SK-N-SH (cell line): ENCODE measurements around the gene SELENOS. TPM values are rescaled to one million over a fixed set of nuclear protein-coding genes. Genes with fewer than 3 reads are reported as not detected.

Experiments used
- CTCF ChIA-PET: fragments of 300-600, 350-600 bp; formaldehyde crosslinking; extraction: SDS; loops from one replicate; lab custom pipeline; 2021; lab: Yijun Ruan, JAX
- POLR2A ChIA-PET: fragments of 350-600 bp; sonication (Branson Sonifier 250); formaldehyde crosslinking; extraction: SDS; loops from one replicate; lab custom pipeline; 2020; ENCODE audit warnings: antibody characterized with exemption, inconsistent platforms; lab: Yijun Ruan, JAX
- DNase-seq: peaks from one replicate; pipeline ENCODE4 v3.0.0; 2012
- H2AFZ ChIP-seq: fragments of 200-600 bp; sonication (generic); 2 replicates; pipeline ENCODE4 v1.8.1; 2016; ENCODE audit warnings: antibody characterized with exemption, mild to moderate bottlenecking, low read depth
- H3F3A ChIP-seq: fragments of 200-600 bp; sonication (generic); replicated peaks from 2 replicates; pipeline ENCODE3; 2016; ENCODE audit warnings: antibody characterized with exemption, mild to moderate bottlenecking; ENCODE audit not compliant: insufficient read depth
- H3K27ac ChIP-seq, 2 experiments: fragments of 200-500 bp in 1 of 2; fragments of 200-600 bp in 1 of 2; sonication (Bioruptor generic) in 1 of 2; sonication (generic), shearing (Covaris generic) in 1 of 2; 2 replicates each; pipeline versions ENCODE4 v1.5.1 to v1.6.1; 2014 to 2016; ENCODE audit warnings: low read depth in 2 of 2, inconsistent platforms in 1 of 2, low read length in 1 of 2, mild to moderate bottlenecking in 1 of 2, mixed read lengths in 1 of 2
- H3K27me3 ChIP-seq: fragments of 200-600 bp; sonication (generic), shearing (Covaris generic); 2 replicates; pipeline ENCODE4 v1.6.1; 2016; ENCODE audit warnings: mixed run types; ENCODE audit not compliant: insufficient read depth
- H3K36me3 ChIP-seq, 2 experiments: fragments of 200-500 bp in 1 of 2; fragments of 200-600 bp in 1 of 2; sonication (Bioruptor generic) in 1 of 2; sonication (generic) in 1 of 2; replicated peaks in 1 of 2; 2 replicates each; pipeline versions ENCODE3 to v1.5.1; 2014 to 2016; ENCODE audit warnings: low read length in 1 of 2, mild to moderate bottlenecking in 1 of 2; ENCODE audit not compliant: insufficient read depth in 2 of 2, control insufficient read depth in 1 of 2
- H3K4me1 ChIP-seq, 2 experiments: fragments of 200-500 bp in 1 of 2; fragments of 200-600 bp in 1 of 2; sonication (Bioruptor generic) in 1 of 2; sonication (generic), shearing (Covaris generic) in 1 of 2; 2 replicates each; pipeline versions ENCODE4 v1.5.1 to v1.6.1; 2014 to 2016; ENCODE audit warnings: low read depth in 1 of 2, low read length in 1 of 2, mixed run types in 1 of 2; ENCODE audit not compliant: insufficient read depth in 2 of 2, control insufficient read depth in 1 of 2
- H3K4me2 ChIP-seq: fragments of 200-600 bp; sonication (generic), shearing (Covaris generic); 2 replicates; pipeline ENCODE4 v1.6.1; 2017; ENCODE audit warnings: mixed run types
- H3K4me3 ChIP-seq, 2 experiments: fragments of 200-500 bp in 1 of 2; fragments of 200-600 bp in 1 of 2; sonication (Bioruptor generic) in 1 of 2; sonication (generic), shearing (Covaris generic) in 1 of 2; 2 replicates each; pipeline versions ENCODE4 v1.5.1 to v1.8.1; 2014 to 2016; ENCODE audit warnings: low read depth in 2 of 2, inconsistent platforms in 1 of 2, low read length in 1 of 2, mild to moderate bottlenecking in 1 of 2, mixed read lengths in 1 of 2, moderate library complexity in 1 of 2
- H3K79me2 ChIP-seq: fragments of 200-600 bp; sonication (generic); 2 replicates; pipeline ENCODE4 v1.8.1; 2017; ENCODE audit warnings: mild to moderate bottlenecking; ENCODE audit not compliant: insufficient read depth
- H3K9ac ChIP-seq: fragments of 200-600 bp; sonication (generic); 2 replicates; pipeline ENCODE4 v1.6.1; 2017; ENCODE audit warnings: mixed run types
- H3K9me2 ChIP-seq: fragments of 200-600 bp; sonication (generic); 2 replicates; pipeline ENCODE4 v1.6.1; 2017; ENCODE audit warnings: mixed run types
- H3K9me3 ChIP-seq: fragments of 200-600 bp; sonication (generic); 2 replicates; pipeline ENCODE4 v1.6.1; 2017; ENCODE audit warnings: mixed run types, mild to moderate bottlenecking, moderate library complexity
- H4K20me1 ChIP-seq: fragments of 200-600 bp; sonication (generic); 2 replicates; pipeline ENCODE4 v1.6.1; 2017; ENCODE audit warnings: mild to moderate bottlenecking, mixed run types; ENCODE audit not compliant: insufficient read depth
- EP300 ChIP-seq, 2 experiments: IDR thresholded peaks; 2 replicates each; pipeline versions ENCODE4 v1.4.0 to v1.6.1; 2012; ENCODE audit warnings: borderline replicate concordance in 1 of 2, low read depth in 1 of 2, low read length in 1 of 2
- EZH2phosphoT487 ChIP-seq: fragments of 200-600 bp; sonication (generic); IDR thresholded peaks from 2 replicates; pipeline ENCODE4 v1.6.1; 2017; ENCODE audit warnings: low read depth, mixed run types, mild to moderate bottlenecking, antibody characterized with exemption, moderate library complexity, borderline replicate concordance
- FOSL2 ChIP-seq: IDR thresholded peaks from 2 replicates; pipeline ENCODE4 v1.4.0; 2012; ENCODE audit warnings: low read depth, mild to moderate bottlenecking, moderate library complexity, borderline replicate concordance
- GABPA ChIP-seq: IDR thresholded peaks from 2 replicates; pipeline ENCODE4 v1.4.0; 2012; ENCODE audit warnings: low read depth, mild to moderate bottlenecking
- GATA2 ChIP-seq: sonication (generic); formaldehyde crosslinking; IDR thresholded peaks from 2 replicates; pipeline ENCODE4 v1.5.0; 2020; ENCODE audit warnings: mild to moderate bottlenecking, missing genetic modification reagents
- JUND ChIP-seq: IDR thresholded peaks from 2 replicates; pipeline ENCODE4 v1.4.0; 2012
- MAX ChIP-seq: IDR thresholded peaks from 2 replicates; pipeline ENCODE4 v1.4.0; 2012; ENCODE audit warnings: low read depth
- MEF2A ChIP-seq: IDR thresholded peaks from 2 replicates; pipeline ENCODE4 v1.4.0; 2012; ENCODE audit warnings: low read depth, borderline replicate concordance
- MXI1 ChIP-seq: IDR thresholded peaks from 2 replicates; pipeline ENCODE4 v1.6.1; 2012; ENCODE audit warnings: mild to moderate bottlenecking, low read depth, low read length, improper control_type of control experiment
- NFIC ChIP-seq: IDR thresholded peaks from 2 replicates; pipeline ENCODE4 v1.4.0; 2012; ENCODE audit warnings: borderline replicate concordance
- NRF1 ChIP-seq: IDR thresholded peaks from 2 replicates; pipeline ENCODE4 v1.6.1; 2012; ENCODE audit warnings: low read depth, mild to moderate bottlenecking, low read length
- RAD21 ChIP-seq: IDR thresholded peaks from 2 replicates; pipeline ENCODE4 v1.6.1; 2012; ENCODE audit warnings: mild to moderate bottlenecking, low read length
- RCOR1 ChIP-seq: fragments of 150-350 bp; IDR thresholded peaks from 2 replicates; pipeline ENCODE4 v1.6.1; 2017; ENCODE audit warnings: antibody characterized with exemption, low read length
- RFX5 ChIP-seq: IDR thresholded peaks from 2 replicates; pipeline ENCODE4 v1.6.1; 2012; ENCODE audit warnings: mild to moderate bottlenecking, improper control_type of control experiment, low read length
- RXRA ChIP-seq: IDR thresholded peaks from 2 replicates; pipeline ENCODE4 v1.4.0; 2012; ENCODE audit warnings: low read depth, mild to moderate bottlenecking, borderline replicate concordance
- SIN3A ChIP-seq: IDR thresholded peaks from 2 replicates; pipeline ENCODE4 v1.6.1; 2012; ENCODE audit warnings: low read depth, mild to moderate bottlenecking, low read length, moderate library complexity, borderline replicate concordance
- SMC3 ChIP-seq: IDR thresholded peaks from 2 replicates; pipeline ENCODE4 v1.6.1; 2012; ENCODE audit warnings: low read depth, low read length, improper control_type of control experiment
- TAF1 ChIP-seq: IDR thresholded peaks from 2 replicates; pipeline ENCODE4 v1.6.1; 2012; ENCODE audit warnings: low read depth, mild to moderate bottlenecking, low read length, moderate library complexity, borderline replicate concordance
- TCF12 ChIP-seq: IDR thresholded peaks from 2 replicates; pipeline ENCODE4 v1.4.0; 2012
- TEAD4 ChIP-seq: IDR thresholded peaks from 2 replicates; pipeline ENCODE4 v1.4.0; 2012; ENCODE audit warnings: mild to moderate bottlenecking, borderline replicate concordance; ENCODE audit not compliant: insufficient read depth
- YY1 ChIP-seq: IDR thresholded peaks from 2 replicates; pipeline ENCODE4 v1.4.0; 2012; ENCODE audit warnings: low read depth, mild to moderate bottlenecking
- WGBS: methylation state at CpG from one replicate; pipeline ENCODE4 v1.1.6; 2017; ENCODE audit warnings: low lambda C conversion rate; 5-methylcytosine and 5-hydroxymethylcytosine counted together
- polyA plus RNA-seq, 3 experiments: library from polyadenylated mRNA; depleted of rRNA; stranded (reverse); fragments of >200 nt; gene quantifications; 2 replicates each; pipeline ENCODE4 v1.2.3, GENCODE V29; 2012
- TF ChIP-seq, protein P1 (sequence below): IDR thresholded peaks from 2 replicates; pipeline ENCODE4 v1.4.0; 2012; ENCODE audit warnings: low read depth, borderline replicate concordance
- TF ChIP-seq, protein P2 (sequence below): fragments of 150-350 bp; IDR thresholded peaks from 2 replicates; pipeline ENCODE4 v1.6.1; 2017; ENCODE audit warnings: antibody characterized with exemption, low read length, low read depth, borderline replicate concordance
- TF ChIP-seq, protein P3 (sequence below): IDR thresholded peaks from 2 replicates; pipeline ENCODE4 v1.6.1; 2012; ENCODE audit warnings: mild to moderate bottlenecking, low read depth, low read length, moderate library complexity

Gene SELENOS
- polyA plus RNA-seq, 1 of the 3 experiments (the other 2 are of a cell fraction) = 101 TPM

DNA sequence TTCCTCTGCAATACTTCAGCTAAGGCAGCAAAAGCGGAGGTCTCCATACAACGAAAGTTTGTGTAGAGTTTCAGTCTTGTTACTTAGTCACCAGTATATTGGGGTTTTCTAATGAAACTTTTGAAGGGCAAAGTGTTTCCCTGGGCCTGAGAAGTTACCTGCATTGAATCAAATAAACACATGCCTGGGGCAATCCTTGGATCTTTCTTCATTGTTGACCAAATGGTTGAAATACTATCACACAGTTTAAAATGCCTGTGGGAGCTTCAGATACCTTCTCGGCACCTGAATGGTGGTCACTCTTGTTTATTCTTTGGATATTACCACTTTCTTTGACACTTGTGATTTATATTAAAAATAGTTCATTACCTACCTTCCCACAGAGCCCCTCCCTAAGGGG lies 24.4 kb downstream of the SELENOS start (continued):
- TF ChIP-seq, protein P1, sequence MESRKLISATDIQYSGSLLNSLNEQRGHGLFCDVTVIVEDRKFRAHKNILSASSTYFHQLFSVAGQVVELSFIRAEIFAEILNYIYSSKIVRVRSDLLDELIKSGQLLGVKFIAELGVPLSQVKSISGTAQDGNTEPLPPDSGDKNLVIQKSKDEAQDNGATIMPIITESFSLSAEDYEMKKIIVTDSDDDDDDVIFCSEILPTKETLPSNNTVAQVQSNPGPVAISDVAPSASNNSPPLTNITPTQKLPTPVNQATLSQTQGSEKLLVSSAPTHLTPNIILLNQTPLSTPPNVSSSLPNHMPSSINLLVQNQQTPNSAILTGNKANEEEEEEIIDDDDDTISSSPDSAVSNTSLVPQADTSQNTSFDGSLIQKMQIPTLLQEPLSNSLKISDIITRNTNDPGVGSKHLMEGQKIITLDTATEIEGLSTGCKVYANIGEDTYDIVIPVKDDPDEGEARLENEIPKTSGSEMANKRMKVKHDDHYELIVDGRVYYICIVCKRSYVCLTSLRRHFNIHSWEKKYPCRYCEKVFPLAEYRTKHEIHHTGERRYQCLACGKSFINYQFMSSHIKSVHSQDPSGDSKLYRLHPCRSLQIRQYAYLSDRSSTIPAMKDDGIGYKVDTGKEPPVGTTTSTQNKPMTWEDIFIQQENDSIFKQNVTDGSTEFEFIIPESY = no peak

- WGBS = 9% methylated on average over 18 of the region's 108 CpGs
- no peaks in the 10 kb centered on the region for H3F3A ChIP-seq
- no peaks in the 10 kb centered on the region for H3K27me3 ChIP-seq
- H3K79me2 ChIP-seq = peaks cover 39% of the 10 kb centered on the region
- H2AFZ ChIP-seq = peak within 1 kb of the TSS; percentile 80
- peak within 1 kb of the TSS; percentile 52 to 90 for H3K27ac ChIP-seq
- DNase-seq = peak; percentile 94
- CTCF ChIA-PET = interaction anchor here (0.6 to 12.8 kb wide), 24 partner anchors 9 to 954 kb away, joined by 3 to 190 read pairs (median 3); no protein-coding TSS in a partner anchor
- H3K9ac ChIP-seq = peak within 1 kb of the TSS; percentile 77
- H3K4me2 ChIP-seq = peak within 1 kb of the TSS; percentile 90
- no peaks in the 10 kb centered on the region for H3K9me3 ChIP-seq
- H3K36me3 ChIP-seq = peaks cover 0 to 11% of the 10 kb centered on the region in 2 experiments
- H4K20me1 ChIP-seq = peaks cover 36% of the 10 kb centered on the region
- no peaks in the 10 kb centered on the region for H3K9me2 ChIP-seq
- peak within 1 kb of the TSS; percentile 69 to 89 for H3K4me3 ChIP-seq
- H3K4me1 ChIP-seq = peaks cover 4 to 27% of the 10 kb centered on the region in 2 experiments; a peak in 2 of 4 replicates
- POLR2A ChIA-PET = interaction anchor here (0.6 to 1.8 kb wide), 6 partner anchors 30 to 244 kb away, joined by 3 to 8 read pairs (median 4); no protein-coding TSS in a partner anchor
- TF ChIP-seq TAF1 (peak; percentile 80), YY1 (peak; percentile 55; the same call in 1 of the 2 replicates), EP300 (IDR thresholded peaks at IDR 0.05; ENCODE audit: borderline replicate concordance in 1 of 2, low read depth in 1 of 2, low read length in 1 of 2) (peak in 1 of 2 experiments; percentile 32; a peak in 2 of 4 replicates), TCF12 (no peak), JUND (no peak), RXRA (no peak), MXI1 (peak; percentile 88), MAX (peak; percentile 35), RCOR1 (no peak; the same call in 1 of the 2 replicates), GATA2 (CRISPR knock-in tag) (no peak), NRF1 (no peak; the same call in 1 of the 2 replicates), TEAD4 (no peak), NFIC (no peak), FOSL2 (no peak), RFX5 (no peak), SMC3 (peak; percentile 36), MEF2A (no peak), RAD21 (peak; percentile 47), GABPA (no peak), EZH2phosphoT487 (no peak), SIN3A (peak; percentile 83)
- TF ChIP-seq, protein P2, sequence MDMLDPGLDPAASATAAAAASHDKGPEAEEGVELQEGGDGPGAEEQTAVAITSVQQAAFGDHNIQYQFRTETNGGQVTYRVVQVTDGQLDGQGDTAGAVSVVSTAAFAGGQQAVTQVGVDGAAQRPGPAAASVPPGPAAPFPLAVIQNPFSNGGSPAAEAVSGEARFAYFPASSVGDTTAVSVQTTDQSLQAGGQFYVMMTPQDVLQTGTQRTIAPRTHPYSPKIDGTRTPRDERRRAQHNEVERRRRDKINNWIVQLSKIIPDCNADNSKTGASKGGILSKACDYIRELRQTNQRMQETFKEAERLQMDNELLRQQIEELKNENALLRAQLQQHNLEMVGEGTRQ = peak; percentile 30; the same call in 1 of the 2 replicates
- TF ChIP-seq, protein P3, sequence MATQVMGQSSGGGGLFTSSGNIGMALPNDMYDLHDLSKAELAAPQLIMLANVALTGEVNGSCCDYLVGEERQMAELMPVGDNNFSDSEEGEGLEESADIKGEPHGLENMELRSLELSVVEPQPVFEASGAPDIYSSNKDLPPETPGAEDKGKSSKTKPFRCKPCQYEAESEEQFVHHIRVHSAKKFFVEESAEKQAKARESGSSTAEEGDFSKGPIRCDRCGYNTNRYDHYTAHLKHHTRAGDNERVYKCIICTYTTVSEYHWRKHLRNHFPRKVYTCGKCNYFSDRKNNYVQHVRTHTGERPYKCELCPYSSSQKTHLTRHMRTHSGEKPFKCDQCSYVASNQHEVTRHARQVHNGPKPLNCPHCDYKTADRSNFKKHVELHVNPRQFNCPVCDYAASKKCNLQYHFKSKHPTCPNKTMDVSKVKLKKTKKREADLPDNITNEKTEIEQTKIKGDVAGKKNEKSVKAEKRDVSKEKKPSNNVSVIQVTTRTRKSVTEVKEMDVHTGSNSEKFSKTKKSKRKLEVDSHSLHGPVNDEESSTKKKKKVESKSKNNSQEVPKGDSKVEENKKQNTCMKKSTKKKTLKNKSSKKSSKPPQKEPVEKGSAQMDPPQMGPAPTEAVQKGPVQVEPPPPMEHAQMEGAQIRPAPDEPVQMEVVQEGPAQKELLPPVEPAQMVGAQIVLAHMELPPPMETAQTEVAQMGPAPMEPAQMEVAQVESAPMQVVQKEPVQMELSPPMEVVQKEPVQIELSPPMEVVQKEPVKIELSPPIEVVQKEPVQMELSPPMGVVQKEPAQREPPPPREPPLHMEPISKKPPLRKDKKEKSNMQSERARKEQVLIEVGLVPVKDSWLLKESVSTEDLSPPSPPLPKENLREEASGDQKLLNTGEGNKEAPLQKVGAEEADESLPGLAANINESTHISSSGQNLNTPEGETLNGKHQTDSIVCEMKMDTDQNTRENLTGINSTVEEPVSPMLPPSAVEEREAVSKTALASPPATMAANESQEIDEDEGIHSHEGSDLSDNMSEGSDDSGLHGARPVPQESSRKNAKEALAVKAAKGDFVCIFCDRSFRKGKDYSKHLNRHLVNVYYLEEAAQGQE = peak; percentile 48; the same call in 1 of the 2 replicates
Measured at GRCh38 chr15:101251830-101252820, 25.2 kb downstream of the SELENOS start, which contains the start of gene CHSY1. Gene CHSY1, minus strand, starts transcription at chr15:101252048. Its CDS starts 592 bp downstream, at chr15:101251456.
